Stimulated activated CD8-positive, alpha-beta memory T cell treated with anti-CD3 and anti-CD28 coated beads, Interleukin-15, amount 100 ng/mL, for 48 hours (primary cell): Measurements from ENCODE around the gene LPAR5.
"Not testable (repeated sequence)": the region's sequence is repeated elsewhere in the genome, so short reads cannot be mapped to it uniquely, and the experiment has no call there.

Source experiments
- DNase-seq, 2 donors: peaks; one replicate each; pipeline ENCODE4 v3.0.0-alpha.2; 2020; ENCODE audit warnings: low read depth in 2 of 2

Gene LPAR5

DNA sequence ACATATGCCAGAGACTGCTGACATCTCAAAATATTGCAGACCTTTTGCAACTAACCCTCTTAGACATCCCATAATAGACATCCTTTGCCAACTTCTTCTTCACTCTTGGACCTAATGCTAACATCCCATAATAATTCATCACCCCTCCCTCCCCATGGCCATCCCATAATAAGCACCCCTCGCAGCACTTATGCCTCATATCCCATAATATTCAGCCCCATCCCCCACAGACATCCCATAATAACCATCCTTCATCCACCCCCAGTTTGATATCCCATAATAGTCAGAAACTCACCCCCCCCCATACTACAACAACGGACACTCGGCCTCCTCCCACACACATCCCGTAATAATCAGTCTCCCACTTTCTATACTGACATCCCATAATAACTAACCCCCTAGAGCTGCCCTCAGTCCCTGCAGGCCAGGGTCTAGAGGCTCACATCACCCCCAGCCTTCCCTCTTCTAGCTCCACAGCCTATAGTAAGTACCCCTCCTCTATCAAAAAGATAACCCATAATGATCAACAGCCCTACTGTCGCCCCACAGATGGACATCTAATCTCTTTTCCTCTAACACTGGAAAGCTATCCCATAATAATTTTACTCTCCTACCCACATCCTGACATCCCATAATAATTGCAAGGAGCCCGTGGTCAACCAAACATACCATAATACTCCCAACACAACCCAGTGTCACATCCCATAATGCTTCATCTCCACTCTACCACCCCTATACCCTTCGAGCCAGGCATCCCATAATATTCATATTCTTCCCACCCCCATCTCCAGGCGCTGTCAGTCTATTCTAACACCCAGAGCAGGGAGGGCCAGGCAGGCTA lies 27.8 kb downstream of the LPAR5 start:
- no peak for DNase-seq

DNA sequence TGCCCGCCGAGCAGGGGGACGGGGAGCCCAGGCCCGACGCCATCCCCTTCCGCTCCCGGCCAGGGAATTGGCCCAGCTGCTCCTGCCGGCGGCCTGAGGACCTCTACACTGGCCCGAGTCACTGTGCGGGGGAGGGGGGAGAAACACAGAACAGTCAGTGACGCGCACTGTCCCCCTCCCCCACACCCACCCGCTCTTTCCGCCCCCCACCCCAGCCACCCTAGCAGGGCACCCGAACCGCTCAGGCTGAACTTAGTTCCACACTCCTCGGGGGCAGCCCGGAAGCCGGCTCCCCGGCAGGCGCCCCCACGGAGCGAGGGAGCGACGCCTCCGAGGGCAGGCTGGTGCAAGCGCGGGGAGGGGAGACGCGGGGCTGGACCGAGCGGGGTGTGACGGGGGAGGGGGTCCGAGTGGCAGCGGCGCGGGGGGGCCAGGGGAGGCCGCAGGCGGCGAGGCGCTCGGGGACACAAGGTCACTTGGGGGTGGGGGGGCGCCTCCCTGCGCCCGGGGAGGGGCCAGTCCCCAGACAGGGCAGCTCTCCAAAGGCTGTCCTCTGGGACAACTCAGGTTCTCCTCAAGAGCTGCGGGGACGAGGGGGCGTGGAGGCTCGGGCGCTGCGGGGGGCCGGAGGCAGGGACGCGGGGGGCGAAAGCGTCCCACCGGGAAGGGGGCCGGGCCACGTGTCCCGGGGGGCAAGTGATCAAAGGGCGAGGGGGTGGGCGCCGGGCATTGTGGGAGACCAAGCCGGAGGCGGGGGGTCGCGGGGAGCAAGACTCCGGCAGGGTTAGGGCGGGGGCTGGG lies 29.2 kb downstream of the LPAR5 start:
- DNase-seq, result no peak

DNA sequence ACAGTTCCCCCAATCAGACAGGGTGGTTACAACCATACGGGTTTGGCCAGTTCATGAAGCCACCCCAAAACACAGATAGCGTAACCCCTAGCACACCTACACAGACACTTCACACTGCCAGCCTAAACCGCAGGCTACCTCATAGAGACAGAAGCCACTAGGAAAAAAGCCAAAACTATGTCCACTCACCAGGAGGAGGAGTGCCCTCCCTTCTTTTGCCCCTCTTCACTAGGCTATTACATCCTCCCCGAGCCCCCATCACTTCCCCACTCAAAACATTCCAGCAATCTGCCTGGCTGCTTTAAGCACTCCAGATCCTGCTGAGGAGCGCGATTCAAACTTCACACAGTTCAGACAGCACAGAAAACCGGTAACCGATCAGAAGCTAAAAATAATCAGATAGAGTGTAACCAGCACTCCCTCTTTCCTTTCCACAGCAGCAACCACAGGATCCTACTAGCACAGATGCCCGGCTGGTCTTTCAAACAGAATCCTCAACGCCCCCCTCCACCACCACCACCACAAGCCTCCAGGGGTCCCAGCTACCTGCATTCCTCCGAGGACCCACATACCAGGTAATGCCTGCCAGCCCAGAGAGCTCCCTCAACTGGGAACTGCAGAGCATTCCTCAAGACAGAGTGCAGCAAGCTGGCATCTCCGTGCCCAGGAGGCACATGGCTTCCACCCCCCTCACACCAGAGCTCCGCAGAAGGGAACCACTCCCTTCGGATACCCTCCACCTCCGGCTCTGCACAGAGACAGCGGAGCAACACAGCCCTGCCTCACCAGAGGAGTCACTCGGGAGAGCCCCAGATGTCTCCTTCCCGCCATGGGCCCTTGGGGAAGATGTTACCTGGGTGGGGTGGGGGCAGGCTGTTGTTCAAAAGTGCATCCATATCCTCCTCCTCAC lies 30.1 kb downstream of the LPAR5 start:
- no peak for DNase-seq

DNA sequence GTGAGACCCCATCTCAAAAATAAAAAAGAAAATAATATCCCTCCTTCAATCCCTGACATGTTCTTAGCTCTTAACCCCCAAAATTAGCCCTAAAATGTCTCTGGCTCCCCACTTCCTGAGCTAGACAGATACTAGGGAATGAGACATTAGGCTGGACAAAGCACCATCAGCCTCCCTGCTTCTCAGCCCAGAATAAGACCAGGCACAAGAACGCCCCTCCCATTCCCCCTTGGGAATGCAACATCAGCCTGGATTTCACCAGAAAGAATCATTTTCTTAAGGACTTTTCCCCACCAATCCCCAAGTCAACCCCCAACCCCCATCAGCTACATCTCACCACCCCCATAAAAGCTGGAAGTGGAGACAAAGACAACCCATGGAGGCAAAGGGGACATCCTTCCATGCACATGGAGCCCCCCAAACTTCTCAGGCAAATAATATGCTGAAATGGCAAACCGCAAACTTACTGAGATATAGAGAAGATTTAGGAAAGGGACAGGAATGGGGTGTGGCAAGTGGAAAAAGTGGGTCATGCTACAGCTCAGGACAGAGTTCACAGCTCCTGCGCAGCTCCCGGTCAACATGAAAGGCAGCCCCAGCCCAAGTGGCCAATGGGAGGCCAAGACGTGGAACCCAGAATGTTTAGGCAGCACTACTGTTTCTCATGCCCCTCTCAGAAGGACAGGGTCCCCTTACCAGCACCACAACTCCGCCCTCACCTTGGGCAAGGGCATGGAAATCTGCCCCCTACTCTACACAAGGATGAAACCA lies 31.3 kb downstream of the LPAR5 start:
- no peak for DNase-seq

DNA sequence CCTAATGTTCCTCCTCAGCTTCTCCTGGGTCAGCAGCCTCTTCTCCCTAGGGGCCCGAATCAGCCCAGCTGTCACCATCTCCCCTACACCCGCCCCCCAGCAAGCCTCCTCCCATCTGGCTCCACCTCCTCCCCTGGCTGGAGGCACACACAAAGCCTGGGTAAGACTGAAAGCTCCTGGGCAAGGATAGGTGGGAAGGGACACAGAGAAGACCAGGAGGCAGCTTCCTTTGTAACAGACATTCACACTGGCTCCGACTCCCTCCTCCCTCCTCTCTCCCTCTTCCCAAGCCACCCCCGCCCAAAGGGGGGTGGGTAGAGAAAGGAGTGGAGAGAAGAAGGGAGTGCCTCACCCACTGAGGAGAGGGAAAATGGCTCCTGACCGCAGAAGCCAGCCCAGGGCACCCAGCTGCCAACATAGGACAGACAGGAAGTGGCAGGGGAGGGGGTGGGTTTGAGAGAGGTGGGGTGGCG lies 32.6 kb downstream of the LPAR5 start:
- DNase-seq, result no peak

DNA sequence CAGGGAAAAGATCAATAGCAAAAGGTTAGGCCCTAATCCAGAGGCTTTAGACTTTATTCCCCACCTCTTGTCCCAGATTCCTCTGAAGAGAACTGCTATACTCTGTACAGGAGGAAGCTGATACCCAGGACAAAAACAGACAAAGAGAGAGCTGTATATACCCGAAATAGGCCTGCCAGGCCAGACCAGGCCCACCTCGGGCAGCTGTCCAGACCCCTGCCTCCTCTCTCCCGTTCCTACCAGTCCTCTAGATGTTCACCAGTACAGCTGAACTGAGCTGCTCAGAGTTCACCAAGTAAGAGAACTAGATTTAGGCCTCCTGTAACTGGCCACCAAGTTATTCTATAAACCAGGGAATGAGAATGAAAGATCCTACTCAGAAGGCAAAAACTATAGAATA lies 33.2 kb downstream of the LPAR5 start:
- no peak for DNase-seq

DNA sequence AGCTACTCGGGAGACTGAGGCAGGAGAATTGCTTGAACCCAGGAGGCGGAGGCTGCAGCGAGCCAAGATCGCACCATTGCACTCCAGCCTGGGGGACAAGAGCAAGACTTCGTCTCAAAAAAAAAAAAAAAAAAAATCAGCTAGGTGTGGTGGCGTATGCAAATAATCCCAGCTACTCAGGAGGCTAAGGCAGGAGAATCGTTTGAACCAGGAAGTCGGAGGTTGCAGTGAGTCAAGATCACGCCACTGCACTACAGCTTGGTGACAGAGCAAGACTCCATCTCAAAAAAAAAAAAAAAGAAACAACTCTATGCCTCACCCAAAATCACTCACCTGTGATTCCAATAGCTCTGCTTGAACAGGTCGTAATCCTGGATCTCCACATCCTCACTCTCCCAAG lies 40.1 kb downstream of the LPAR5 start:
- DNase-seq, result not testable (repeated sequence)

DNA sequence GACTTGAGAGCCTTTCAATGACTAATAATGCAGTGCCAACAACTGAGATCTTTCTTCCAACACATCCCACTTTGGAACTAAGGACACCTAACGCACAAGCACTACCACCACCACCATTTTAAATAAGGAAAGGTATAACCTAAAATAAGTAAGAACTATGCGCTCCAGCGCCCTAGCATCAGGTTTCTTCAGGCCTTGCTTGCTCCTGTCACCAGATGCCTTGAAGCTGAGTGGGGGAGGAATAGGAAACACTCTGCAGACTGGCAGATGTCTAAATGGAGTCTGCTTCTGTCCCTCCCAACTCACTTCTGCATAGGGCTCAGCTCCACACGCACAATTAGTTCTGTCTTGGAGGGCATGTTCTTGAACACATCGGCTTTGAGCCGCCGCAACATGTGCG lies 43.7 kb downstream of the LPAR5 start:
- DNase-seq, result no peak

DNA sequence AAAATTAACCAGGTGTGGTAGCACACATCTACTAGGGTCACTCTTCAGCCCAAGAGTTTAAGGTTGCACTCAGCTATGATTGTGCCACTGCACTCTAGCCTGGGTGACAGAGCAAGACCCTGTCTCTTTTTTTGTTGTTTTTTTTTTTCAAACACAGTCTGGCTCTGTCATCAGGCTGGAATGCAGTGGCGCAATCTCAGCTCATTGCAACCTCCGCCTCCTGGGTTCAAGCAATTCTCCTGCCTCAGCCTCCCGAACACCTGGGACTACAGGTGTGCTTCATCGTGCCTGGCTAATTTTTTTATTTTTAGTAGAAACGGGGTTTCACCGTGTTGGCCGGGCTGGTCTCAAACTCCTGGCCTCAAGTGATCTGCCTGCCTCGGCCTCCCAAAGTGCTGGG lies 49.2 kb downstream of the LPAR5 start:
- not testable (repeated sequence) for DNase-seq

DNA sequence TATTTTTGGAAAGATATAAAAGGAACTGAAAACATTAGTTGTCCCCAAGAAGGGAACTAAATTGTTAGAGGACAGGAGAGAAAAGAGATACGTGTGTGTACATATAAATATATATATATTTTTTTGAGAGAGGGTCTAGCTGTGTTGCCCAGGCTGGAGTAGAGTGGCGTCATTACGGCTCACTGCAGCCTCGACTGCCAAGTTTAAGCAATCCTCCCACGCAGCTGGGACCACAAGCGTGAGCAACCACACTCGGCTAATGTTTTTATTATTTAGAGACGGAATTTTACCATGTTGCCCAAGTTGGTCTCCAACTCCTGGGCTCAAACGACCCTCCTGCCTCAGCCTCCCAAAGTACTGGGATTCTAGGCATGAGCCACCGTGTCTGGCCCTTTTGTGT lies 51.5 kb downstream of the LPAR5 start:
- no peak for DNase-seq

DNA sequence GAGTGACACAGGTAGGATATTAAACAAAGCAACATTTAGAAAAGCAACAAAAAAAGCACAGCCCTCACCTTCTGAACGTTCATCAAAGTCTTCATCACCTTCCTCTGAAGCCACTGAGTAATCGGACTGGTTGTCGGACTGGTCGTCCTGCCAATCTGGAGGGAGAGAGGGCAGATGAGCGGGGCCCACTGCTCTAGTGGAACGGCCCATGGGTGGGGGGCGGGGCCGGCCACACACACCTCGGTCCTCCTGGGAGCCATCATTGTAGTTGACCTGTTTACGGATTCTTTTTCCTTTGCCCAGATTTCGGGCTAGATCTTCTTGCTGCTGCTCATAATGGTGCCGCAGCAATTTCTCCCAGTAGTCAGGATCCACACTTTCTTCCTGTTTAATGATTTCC lies 52.8 kb downstream of the LPAR5 start:
- no peak for DNase-seq

DNA sequence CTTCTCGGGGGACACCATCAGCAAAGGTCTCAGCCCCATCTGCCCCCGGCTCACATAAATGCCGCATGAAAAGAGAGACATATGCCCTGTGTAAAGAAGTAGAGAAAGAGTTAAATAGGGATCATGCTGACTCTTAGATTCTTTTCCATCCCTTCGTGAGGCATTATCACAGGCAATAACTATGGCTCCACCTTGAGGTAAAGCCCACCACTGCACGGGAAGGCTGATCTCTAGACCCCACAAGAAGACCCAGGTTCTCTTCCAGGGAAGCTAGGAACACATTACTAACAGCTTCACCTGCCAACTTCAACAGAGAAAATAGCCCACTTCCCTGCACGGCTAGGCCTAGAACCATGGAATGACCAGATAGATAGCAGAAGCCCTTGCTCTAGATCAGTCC lies 53.6 kb downstream of the LPAR5 start:
- no peak for DNase-seq

DNA sequence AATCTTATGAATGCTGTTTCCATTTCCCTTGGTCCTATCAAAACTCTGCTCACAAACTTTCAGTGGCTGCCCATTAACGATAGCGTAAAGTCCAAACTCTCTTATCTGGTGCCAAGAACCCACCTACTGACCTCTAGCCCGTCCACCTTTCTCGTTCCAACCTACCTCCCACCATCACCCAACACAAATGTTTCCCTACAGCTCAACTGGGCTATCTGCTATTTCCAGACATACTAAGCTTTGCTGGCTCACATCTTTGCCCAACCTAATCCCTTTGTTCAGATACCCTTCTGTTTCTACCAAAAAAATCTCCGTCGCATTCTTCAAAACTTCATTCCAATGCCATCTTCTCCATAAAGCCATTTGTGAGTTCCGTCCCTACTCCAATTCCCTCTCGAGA lies 60.1 kb downstream of the LPAR5 start:
- no peak for DNase-seq

DNA sequence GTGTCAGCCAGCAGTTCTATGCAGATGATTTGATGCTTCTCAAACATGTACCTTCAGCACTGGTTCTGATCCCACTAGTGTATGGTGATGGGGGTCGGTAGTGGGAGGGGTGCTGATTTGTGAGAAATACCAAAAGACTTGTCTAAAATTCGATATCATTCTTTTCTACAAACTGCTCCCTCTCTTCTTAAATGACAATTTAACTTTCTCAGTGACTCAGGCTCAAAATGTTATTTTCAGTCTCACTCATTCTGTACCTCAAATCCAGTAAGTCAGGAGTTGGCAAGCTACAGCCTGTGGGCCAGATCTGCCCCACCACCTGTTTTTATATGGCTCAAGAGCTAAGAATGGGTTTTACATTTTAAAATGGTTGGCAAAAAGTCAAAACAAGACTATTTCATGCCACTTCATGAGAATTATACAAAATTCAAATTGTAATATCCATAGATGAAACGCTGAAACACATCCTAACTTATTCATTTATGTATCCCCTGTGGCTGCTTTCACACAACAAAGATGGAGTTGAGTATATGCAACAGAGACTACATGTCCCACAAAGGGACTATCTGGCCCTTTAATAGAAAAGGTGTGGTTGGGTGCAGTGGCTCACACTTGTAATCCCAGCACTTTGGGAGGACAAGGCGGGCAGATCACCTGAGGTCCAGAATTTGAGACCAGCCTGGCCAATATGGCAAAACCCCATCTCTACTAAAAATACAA lies 61.0 kb downstream of the LPAR5 start:
- no peak for DNase-seq

DNA sequence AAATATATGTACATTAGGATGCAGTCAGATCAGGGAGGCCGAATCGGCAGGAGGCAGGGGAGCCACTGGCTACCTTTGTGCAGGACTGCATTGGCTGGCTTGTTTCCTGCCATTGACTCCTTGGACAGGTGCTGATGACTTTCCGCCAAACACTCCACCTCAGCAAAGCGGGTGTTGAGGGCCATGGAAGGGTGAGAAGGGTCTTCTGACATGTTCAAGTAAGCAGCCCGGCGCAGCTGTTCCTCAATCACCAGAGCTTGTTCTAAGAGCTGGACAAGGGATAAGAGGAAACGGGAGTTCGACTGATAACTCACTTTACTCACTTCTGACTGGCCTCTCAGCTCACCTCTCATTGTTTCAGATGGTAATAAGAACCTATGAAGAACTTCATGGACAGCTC lies 62.8 kb downstream of the LPAR5 start:
- no peak for DNase-seq

DNA sequence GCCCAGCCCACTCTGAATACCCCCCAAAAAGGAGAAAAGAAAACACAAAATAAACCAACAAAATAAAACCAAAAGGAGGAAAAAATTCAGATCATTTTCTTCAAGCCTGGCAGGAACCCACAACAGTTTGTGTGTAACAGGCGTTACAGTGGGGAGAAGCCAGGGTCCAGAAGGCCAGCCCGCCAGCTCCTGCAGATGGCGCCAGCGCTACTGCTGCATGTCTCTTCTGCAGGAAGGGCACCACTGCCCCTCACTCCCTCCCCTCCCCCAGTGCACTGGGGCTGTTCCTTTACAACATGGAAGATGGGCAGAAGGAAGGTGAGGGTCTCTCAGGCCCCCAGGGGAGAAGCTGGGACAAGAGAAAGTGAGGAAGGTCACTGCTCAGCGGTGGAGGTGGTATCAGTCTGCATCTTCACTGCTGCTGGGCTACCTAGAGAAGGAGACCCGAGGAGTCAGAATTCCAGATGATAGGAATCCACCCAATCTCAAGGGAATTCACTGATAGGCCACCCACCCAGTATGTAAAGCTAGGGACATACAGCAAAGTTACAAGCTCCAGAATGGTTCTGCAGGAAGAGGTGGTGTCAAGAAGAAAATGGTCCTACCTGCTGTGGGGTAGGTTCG lies 65.4 kb downstream of the LPAR5 start:
- DNase-seq, result no peak

DNA sequence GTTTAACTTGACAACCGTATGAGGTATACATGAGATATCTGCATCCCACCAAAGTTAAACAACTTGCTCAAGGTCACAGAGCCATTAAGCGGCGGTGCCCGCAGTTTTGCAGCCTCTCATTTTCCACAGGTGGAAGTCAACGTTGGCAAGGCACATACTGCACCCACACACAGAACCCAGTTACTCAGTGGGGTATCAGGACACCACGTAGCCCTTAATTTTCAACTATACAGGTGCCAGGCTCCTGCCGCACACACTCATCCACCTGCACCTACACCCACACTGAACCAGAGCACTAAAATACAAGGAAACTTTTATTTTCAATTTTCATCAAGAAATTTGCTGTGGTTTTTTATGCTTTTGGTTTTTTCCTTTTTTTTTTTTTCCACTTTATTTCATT lies 66.0 kb downstream of the LPAR5 start:
- DNase-seq, result no peak

DNA sequence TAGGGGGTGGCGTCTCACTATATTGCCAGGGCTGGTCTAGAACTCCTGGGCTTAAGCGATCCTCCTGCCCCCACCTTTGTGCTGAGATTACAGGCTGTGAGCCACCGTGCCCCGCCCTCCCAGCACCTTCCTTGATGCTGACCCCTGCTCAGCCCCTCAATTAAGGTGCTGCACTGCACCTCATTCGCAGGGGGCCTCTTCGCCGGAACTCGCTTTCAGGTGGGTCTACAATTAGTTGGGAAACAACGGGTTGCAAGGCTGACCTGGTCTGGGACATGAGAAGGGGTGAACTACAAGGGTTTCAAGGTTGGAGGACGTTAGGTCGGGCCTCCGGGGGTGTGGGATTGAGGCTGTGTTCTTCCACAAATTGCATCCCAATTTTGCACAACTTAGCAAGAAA lies 66.4 kb downstream of the LPAR5 start:
- no peak for DNase-seq
